Skeletal muscle cell (primary cell): ENCODE results near the gene KXD1.
"Not testable (repeated sequence)": the region's sequence is repeated elsewhere in the genome, so short reads cannot be mapped to it uniquely, and the experiment has no call there.

Experiments
- DNase-seq: peaks from one replicate; pipeline ENCODE4 v3.0.0-alpha.2; 2010; ENCODE audit warnings: low read depth
- H3K4me3 ChIP-seq: 2 replicates; pipeline ENCODE4 v1.5.1; 2011; ENCODE audit warnings: low read depth, mild to moderate bottlenecking, control low read depth, low read length, moderate library complexity

The KXD1 gene

GRCh38 chr19:18532168-18532890 lies 25.3 kb upstream of the KXD1 start:
- DNase-seq = no peak
- no peak overlapping the region for H3K4me3 ChIP-seq

- H3K4me3 ChIP-seq = no peak overlapping the region
- no peak for DNase-seq
Observed at GRCh38 chr19:18533058-18533457, 24.6 kb upstream of the KXD1 start.

GRCh38 chr19:18536475-18536874 lies 21.2 kb upstream of the KXD1 start:
- H3K4me3 ChIP-seq = no peak overlapping the region
- DNase-seq = no peak

- no peak overlapping the region for H3K4me3 ChIP-seq
- DNase-seq = no peak
Observed at GRCh38 chr19:18537431-18537830, 20.2 kb upstream of the KXD1 start.

GRCh38 chr19:18538115-18538514 lies 19.6 kb upstream of the KXD1 start:
- no peak overlapping the region for H3K4me3 ChIP-seq
- DNase-seq = no peak

GRCh38 chr19:18539372-18539771 lies 18.3 kb upstream of the KXD1 start:
- no peak for DNase-seq
- H3K4me3 ChIP-seq = no peak overlapping the region

GRCh38 chr19:18540200-18540599 lies 17.5 kb upstream of the KXD1 start:
- H3K4me3 ChIP-seq, DNase-seq: not testable (repeated sequence)

- H3K4me3 ChIP-seq = no peak overlapping the region
- no peak for DNase-seq
Observed at GRCh38 chr19:18541258-18541991, 16.2 kb upstream of the KXD1 start.

GRCh38 chr19:18541992-18542940 lies 15.4 kb upstream of the KXD1 start:
- peak overlapping the region; percentile 68 for H3K4me3 ChIP-seq
- DNase-seq = no peak

- H3K4me3 ChIP-seq = peak within 1 kb of the TSS; percentile 68
- DNase-seq = peak; percentile 47
Observed at GRCh38 chr19:18542941-18543813, 14.5 kb upstream of the KXD1 start, which contains the start of gene FKBP8. Gene FKBP8, minus strand, starts transcription at chr19:18543573. Its CDS starts 1,603 bp downstream, at chr19:18541970.

- H3K4me3 ChIP-seq = peak overlapping the region; percentile 36
- DNase-seq = no peak
Observed at GRCh38 chr19:18543814-18544475, 13.7 kb upstream of the KXD1 start.

- no peak overlapping the region for H3K4me3 ChIP-seq
- no peak for DNase-seq
Observed at GRCh38 chr19:18551631-18552030, 6.0 kb upstream of the KXD1 start.

- H3K4me3 ChIP-seq = peak overlapping the region; percentile 73
- no peak for DNase-seq
Observed at GRCh38 chr19:18558202-18558555, 509 bp downstream of the KXD1 start.

- no peak for DNase-seq
Observed at GRCh38 chr19:18558604-18559003, 934 bp downstream of the KXD1 start.

GRCh38 chr19:18559685-18560084 lies 2.0 kb downstream of the KXD1 start:
- H3K4me3 ChIP-seq = no peak overlapping the region

More at GRCh38 chr19:18558604-18559003, 934 bp downstream of the KXD1 start:
- H3K4me3 ChIP-seq = peak overlapping the region; percentile 73

GRCh38 chr19:18562086-18562485 lies 4.4 kb downstream of the KXD1 start:
- peak; percentile 47 for DNase-seq

More at GRCh38 chr19:18559685-18560084, 2.0 kb downstream of the KXD1 start:
- DNase-seq = no peak

GRCh38 chr19:18566953-18567352 lies 9.3 kb downstream of the KXD1 start:
- DNase-seq = no peak
- H3K4me3 ChIP-seq = no peak overlapping the region

More at GRCh38 chr19:18562086-18562485, 4.4 kb downstream of the KXD1 start:
- H3K4me3 ChIP-seq = no peak overlapping the region

GRCh38 chr19:18568367-18568766 lies 10.7 kb downstream of the KXD1 start:
- H3K4me3 ChIP-seq = no peak overlapping the region
- no peak for DNase-seq
